BLaER1 treated with 17β-estradiol and CSF1 and Interleukin-3, amounts not matched to agents 10 nM and 100 nM (cell line): ENCODE data around the gene RIOX2.

Source experiments
- H3K27ac ChIP-seq, 11 experiments: shearing (Covaris generic); formaldehyde crosslinking; 2 replicates each; pipeline ENCODE4 v1.8.1; 2022
- H3K27me3 ChIP-seq, 11 experiments: shearing (Covaris generic); formaldehyde crosslinking; 2 replicates each; pipeline ENCODE4 v1.8.1; 2022
- H3K36me3 ChIP-seq, 11 experiments: shearing (Covaris generic); formaldehyde crosslinking; 2 replicates each; pipeline ENCODE4 v1.8.1; 2022
- H3K4me1 ChIP-seq, 10 experiments: shearing (Covaris generic); formaldehyde crosslinking; 2 replicates each; pipeline ENCODE4 v1.8.1; 2022
- H3K4me2 ChIP-seq, 11 experiments: shearing (Covaris generic); formaldehyde crosslinking; 2 replicates each; pipeline ENCODE4 v1.8.1; 2022
- H3K4me3 ChIP-seq, 10 experiments: shearing (Covaris generic); formaldehyde crosslinking; 2 replicates each; pipeline ENCODE4 v1.8.1; 2022
- H3K9ac ChIP-seq, 11 experiments: shearing (Covaris generic); formaldehyde crosslinking; 2 replicates each; pipeline ENCODE4 v1.8.1; 2022
- H3K9me3 ChIP-seq, 11 experiments: shearing (Covaris generic); formaldehyde crosslinking; replicated peaks in 1 of 11; 2 replicates each; pipeline ENCODE4 v1.8.1; 2022
- H4K20me1 ChIP-seq, 11 experiments: shearing (Covaris generic); formaldehyde crosslinking; 2 replicates each; pipeline ENCODE4 v1.8.1; 2022
- Cebpa-rat ChIP-seq, 11 experiments: shearing (Covaris generic); IDR thresholded peaks; 2 replicates each; pipeline ENCODE4 v1.8.1; 2022

The RIOX2 gene

DNA sequence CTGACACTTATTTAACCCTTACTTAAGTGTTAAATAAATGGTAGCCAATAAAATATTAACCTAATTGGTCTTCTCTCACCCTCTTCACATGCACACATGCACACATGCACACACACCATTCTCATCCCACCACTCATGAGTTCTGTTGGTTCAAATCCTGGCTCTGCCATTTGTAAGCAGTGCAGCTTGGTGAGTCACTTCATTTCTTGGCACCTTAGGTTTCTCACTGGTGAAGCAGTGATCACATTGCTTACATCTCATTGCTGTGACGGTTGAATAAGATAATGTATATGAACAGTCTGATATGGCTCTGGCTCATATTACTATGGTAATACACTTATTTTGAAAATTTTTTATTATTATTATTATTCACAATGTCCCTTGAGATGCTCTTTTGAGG lies 33.8 kb downstream of the RIOX2 start:
- Histone ChIP-seq H3K36me3 (peaks cover 20 to 98% (median 45%) of the 10 kb centered on the region in 11 experiments), H3K4me3 (no peak overlapping the region), H3K27me3 (no peaks in the 10 kb centered on the region), H4K20me1 (no peaks in the 10 kb centered on the region), H3K27ac (no peak overlapping the region), H3K4me2 (no peak overlapping the region), H3K9me3 (no peaks in the 10 kb centered on the region), H3K9ac (no peak overlapping the region), H3K4me1 (no peaks in the 10 kb centered on the region)
- TF ChIP-seq Cebpa-rat (IDR thresholded peaks at IDR 0.05), result no peak

DNA sequence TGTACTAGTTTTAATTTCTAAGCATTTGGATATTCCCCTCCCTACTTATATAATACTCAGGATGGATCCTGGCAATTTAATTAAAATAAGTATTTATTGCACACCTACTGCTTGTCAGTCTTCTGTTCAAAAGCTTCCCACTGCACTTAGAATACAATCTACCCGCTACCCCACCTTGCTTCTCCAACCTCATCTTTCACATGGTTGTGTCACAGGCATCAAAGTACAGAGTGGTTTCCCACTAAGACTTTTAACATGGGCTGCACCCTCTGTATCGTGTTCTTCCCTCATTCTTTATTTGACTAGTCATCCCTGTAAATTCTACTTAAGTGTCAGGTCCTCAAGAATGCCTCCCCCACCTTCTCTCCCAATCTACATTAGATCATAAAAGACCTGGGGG lies 35.0 kb downstream of the RIOX2 start:
- Histone ChIP-seq H3K4me3 (no peak overlapping the region), H3K4me2 (no peak overlapping the region), H3K27ac (no peak overlapping the region), H3K27me3 (no peaks in the 10 kb centered on the region), H4K20me1 (no peaks in the 10 kb centered on the region), H3K9ac (no peak overlapping the region), H3K36me3 (peaks cover 8 to 98% (median 32%) of the 10 kb centered on the region in 11 experiments; a peak in 20 of 22 replicates), H3K9me3 (no peaks in the 10 kb centered on the region), H3K4me1 (no peaks in the 10 kb centered on the region)
- TF ChIP-seq Cebpa-rat (IDR thresholded peaks at IDR 0.05), result no peak

DNA sequence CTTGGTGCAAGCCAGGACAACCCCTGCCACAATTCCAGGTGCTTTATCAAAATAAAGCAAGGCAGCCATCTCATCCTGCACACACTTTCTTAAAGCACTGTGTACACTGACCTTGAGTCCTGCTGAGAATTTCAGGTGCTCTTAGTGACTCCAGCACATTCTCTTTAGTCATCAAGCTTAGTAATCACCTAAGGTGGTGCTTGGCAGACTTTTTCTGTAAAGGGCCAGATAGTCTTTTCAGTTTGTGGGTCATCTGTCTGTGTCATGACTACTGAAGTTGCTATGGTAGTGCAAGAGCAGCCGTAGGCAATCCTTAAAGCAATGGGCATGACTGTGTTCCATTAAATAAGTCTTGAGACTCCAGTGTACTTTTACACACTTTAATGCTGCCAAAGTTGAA lies 36.4 kb downstream of the RIOX2 start:
- Histone ChIP-seq H4K20me1 (no peaks in the 10 kb centered on the region), H3K36me3 (peaks cover 4 to 88% (median 26%) of the 10 kb centered on the region in 11 experiments; a peak in 16 of 22 replicates), H3K4me1 (no peaks in the 10 kb centered on the region), H3K9ac (no peak overlapping the region), H3K27ac (no peak overlapping the region), H3K4me2 (no peak overlapping the region), H3K9me3 (no peaks in the 10 kb centered on the region), H3K27me3 (no peaks in the 10 kb centered on the region), H3K4me3 (no peak overlapping the region)
- TF ChIP-seq Cebpa-rat (IDR thresholded peaks at IDR 0.05), result no peak

DNA sequence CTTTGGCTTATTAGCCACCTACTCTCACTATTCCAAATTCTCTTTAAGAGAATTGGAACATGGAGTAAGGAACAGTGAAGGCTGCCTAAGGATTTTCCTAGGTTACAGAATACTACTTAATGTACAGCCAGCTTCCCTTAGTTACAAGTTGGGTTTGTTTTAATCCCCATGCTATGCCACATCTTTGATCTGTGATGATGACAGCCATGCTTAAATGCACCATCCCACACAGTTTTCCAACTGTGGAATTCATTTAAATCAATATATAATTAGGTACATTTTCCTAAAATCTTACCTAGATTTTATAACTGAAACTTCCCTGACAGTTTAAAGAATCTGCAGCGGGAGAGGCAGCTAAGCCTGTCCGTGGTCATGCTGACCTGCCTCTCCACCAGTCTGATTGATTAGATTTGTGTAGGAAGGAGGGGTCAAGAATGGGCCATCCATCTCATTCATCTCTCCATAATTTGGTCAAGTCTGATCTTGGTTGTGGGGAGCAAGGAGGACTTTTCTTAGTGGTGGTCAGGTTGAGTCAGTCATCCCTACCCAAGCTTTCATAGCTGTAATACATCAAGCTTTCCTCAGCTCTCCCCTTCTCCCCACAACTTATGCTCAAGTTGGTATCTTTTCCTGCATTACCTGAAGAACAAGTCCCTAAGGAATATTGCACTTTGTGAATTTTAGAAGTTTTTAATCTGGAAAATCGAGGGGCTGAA lies 37.1 kb downstream of the RIOX2 start:
- Histone ChIP-seq H3K9me3 (peaks cover 0 to 5% (median 0%) of the 10 kb centered on the region in 11 experiments; a peak in 1 of 22 replicates), H3K9ac (no peak overlapping the region), H3K36me3 (peaks cover 4 to 88% (median 21%) of the 10 kb centered on the region in 11 experiments; a peak in 15 of 22 replicates), H3K27ac (no peak overlapping the region), H3K4me1 (no peaks in the 10 kb centered on the region; a peak in 1 of 20 replicates), H4K20me1 (no peaks in the 10 kb centered on the region), H3K4me2 (no peak overlapping the region), H3K27me3 (no peaks in the 10 kb centered on the region), H3K4me3 (no peak overlapping the region)
- TF ChIP-seq Cebpa-rat (IDR thresholded peaks at IDR 0.05), result no peak

DNA sequence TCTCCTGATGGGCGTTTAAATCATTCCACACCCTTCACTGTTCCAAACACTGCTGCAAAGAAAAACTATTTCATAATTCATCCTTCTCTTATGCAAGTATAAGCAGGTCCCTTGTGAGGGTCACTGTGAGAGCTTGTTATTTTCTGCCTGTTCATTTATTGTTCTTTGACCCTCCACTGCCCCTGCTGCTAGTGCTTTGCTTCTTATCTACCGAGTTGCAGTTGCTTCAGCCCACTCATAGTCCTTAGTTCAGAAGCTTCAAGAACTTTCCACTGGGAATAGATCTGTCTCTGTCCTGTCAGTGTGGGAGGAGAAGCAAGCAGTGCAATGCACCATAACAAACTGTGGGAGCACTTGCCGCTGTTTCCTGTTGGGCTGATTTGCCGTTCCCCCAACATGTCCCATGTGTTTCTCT lies 39.8 kb downstream of the RIOX2 start:
- Histone ChIP-seq H3K4me1 (no peaks in the 10 kb centered on the region; a peak in 1 of 20 replicates), H3K9ac (no peak overlapping the region), H3K27ac (no peak overlapping the region), H4K20me1 (no peaks in the 10 kb centered on the region), H3K4me3 (no peak overlapping the region), H3K4me2 (no peak overlapping the region), H3K9me3 (peaks cover 0 to 5% (median 0%) of the 10 kb centered on the region in 11 experiments; a peak in 1 of 22 replicates), H3K27me3 (no peaks in the 10 kb centered on the region), H3K36me3 (peaks cover 0 to 73% (median 6%) of the 10 kb centered on the region in 11 experiments; a peak in 10 of 22 replicates)
- TF ChIP-seq Cebpa-rat (IDR thresholded peaks at IDR 0.05), result no peak

DNA sequence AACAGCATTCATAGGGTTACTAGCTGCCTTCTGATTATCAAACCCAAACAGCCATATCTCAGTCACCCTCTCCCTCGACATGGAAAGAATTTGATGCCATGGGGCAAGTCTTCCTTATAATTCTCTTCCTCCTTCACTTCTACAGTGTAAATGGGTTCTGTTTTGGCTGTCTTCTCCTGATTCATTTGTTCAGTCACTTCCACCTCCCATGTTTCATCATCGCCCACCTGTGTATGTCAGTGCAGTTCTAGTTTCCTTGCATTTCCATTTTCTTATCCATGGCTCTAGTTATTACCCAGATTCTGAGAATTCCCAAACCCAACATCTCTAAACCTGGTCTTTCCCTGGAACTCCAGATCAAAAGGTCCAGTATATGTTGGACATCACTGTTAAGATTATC lies 41.0 kb downstream of the RIOX2 start:
- Histone ChIP-seq H3K4me1 (no peaks in the 10 kb centered on the region; a peak in 1 of 20 replicates), H3K27me3 (no peaks in the 10 kb centered on the region), H3K4me3 (no peak overlapping the region), H3K27ac (no peak overlapping the region), H3K36me3 (peaks cover 0 to 73% (median 4%) of the 10 kb centered on the region in 11 experiments; a peak in 9 of 22 replicates), H3K9ac (no peak overlapping the region), H3K9me3 (peaks cover 0 to 7% (median 0%) of the 10 kb centered on the region in 11 experiments; a peak in 4 of 22 replicates), H4K20me1 (no peaks in the 10 kb centered on the region), H3K4me2 (no peak overlapping the region)
- no peak for TF ChIP-seq Cebpa-rat (IDR thresholded peaks at IDR 0.05)

DNA sequence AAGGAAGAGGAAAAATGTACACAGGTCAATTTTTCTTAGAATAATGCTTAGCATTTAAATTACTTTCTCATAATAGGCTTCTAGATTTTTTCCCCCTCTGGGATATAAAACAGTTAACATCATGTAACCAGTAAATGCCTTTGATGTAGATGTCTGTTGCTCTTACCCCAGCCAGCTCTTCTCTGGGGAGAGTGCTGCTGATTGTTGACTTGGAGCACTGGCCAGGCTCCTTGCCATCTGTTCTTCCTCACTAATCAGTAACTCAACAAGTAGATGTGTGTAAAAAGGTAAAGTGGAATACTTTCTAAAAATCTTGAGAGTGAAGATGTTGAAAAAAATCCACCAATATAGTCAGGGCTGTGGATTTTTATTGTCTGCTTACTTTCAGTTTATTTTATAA lies 42.2 kb downstream of the RIOX2 start:
- peaks cover 0 to 71% (median 0%) of the 10 kb centered on the region in 11 experiments; a peak in 9 of 22 replicates for H3K36me3 ChIP-seq
- no peak overlapping the region for H3K9ac ChIP-seq
- no peak overlapping the region for H3K4me2 ChIP-seq
- H3K27ac ChIP-seq, result no peak overlapping the region
- H3K4me1 ChIP-seq, result no peaks in the 10 kb centered on the region; a peak in 1 of 20 replicates
- no peaks in the 10 kb centered on the region for H3K27me3 ChIP-seq
- no peak for TF ChIP-seq Cebpa-rat (IDR thresholded peaks at IDR 0.05)
- no peaks in the 10 kb centered on the region for H4K20me1 ChIP-seq
- peaks cover 0 to 7% (median 0%) of the 10 kb centered on the region in 11 experiments; a peak in 4 of 22 replicates for H3K9me3 ChIP-seq
- H3K4me3 ChIP-seq, result no peak overlapping the region

DNA sequence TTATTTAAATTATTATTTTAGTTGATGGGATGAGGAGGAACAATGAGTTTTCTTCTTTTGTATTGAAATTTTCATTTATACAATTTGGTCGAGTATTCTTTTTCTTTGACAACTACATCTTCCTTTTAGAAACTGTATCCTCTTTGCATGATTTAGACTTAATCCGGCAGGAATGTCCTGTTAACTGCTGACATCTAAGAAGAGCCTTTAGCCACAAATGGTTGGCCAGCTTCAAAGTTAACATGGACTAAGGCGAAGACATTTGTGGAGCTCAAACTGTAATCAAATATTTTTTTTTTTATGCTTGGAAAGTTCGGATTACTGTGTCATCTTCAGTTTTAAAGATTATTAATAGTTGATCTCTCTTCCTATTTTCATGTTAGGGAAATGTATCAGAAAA lies 43.2 kb downstream of the RIOX2 start:
- Histone ChIP-seq H3K4me2 (no peak overlapping the region), H3K9ac (no peak overlapping the region), H4K20me1 (no peaks in the 10 kb centered on the region), H3K27ac (no peak overlapping the region), H3K4me1 (no peaks in the 10 kb centered on the region; a peak in 1 of 20 replicates), H3K9me3 (peaks cover 0 to 7% (median 0%) of the 10 kb centered on the region in 11 experiments; a peak in 4 of 22 replicates), H3K4me3 (no peak overlapping the region), H3K27me3 (no peaks in the 10 kb centered on the region), H3K36me3 (peaks cover 0 to 70% (median 5%) of the 10 kb centered on the region in 11 experiments; a peak in 9 of 22 replicates)
- TF ChIP-seq Cebpa-rat (IDR thresholded peaks at IDR 0.05), result no peak

DNA sequence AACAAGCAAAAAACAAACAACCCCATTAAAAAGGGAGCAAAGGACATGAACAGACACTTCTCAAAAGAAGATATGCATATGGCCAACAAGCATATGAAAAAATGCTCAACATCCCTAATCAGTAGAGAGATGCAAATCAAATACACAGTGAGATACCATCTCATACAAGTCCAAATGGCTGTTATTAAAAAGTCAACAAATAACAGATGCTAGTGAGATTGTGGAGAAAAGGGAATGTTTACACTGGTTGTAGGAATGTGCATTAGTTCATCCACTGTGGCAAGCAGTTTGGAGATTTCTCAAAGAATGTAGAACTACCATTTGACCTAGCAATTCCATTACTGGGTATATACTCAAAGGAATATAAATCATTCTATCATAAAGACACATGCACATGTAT lies 44.5 kb downstream of the RIOX2 start:
- Histone ChIP-seq H3K4me3 (no peak overlapping the region), H3K9me3 (peaks cover 0 to 7% (median 0%) of the 10 kb centered on the region in 11 experiments; a peak in 4 of 22 replicates), H3K9ac (no peak overlapping the region), H3K4me1 (no peaks in the 10 kb centered on the region; a peak in 1 of 20 replicates), H4K20me1 (no peaks in the 10 kb centered on the region), H3K36me3 (peaks cover 0 to 61% (median 3%) of the 10 kb centered on the region in 11 experiments; a peak in 7 of 22 replicates), H3K4me2 (no peak overlapping the region), H3K27ac (no peak overlapping the region), H3K27me3 (no peaks in the 10 kb centered on the region)
- TF ChIP-seq Cebpa-rat (IDR thresholded peaks at IDR 0.05), result no peak
